GM23248 (cell line): ENCODE data around the gene KITLG. TPM values are rescaled to one million over a fixed set of nuclear protein-coding genes. Genes with fewer than 3 reads are reported as not detected.

Experiments
- DNase-seq: peaks from one replicate; pipeline ENCODE4 v3.0.0-alpha.2; 2015
- H2AFZ ChIP-seq: fragments of 200-600 bp; sonication (generic); 2 replicates; pipeline ENCODE4 v1.6.1; 2016; ENCODE audit warnings: antibody characterized with exemption
- H3F3A ChIP-seq: fragments of 200-600 bp; sonication (generic); 2 replicates; pipeline ENCODE4 v1.6.1; 2016; ENCODE audit warnings: mild to moderate bottlenecking, antibody characterized with exemption, mixed run types; ENCODE audit not compliant: insufficient read depth
- H3K27ac ChIP-seq: fragments of 200-600 bp; sonication (generic); 2 replicates; pipeline ENCODE4 v1.5.1; 2016; ENCODE audit warnings: mild to moderate bottlenecking
- H3K27me3 ChIP-seq: fragments of 200-600 bp; sonication (generic); replicated peaks from 2 replicates; pipeline ENCODE4 v1.6.1; 2016; ENCODE audit warnings: mild to moderate bottlenecking; ENCODE audit not compliant: insufficient read depth
- H3K36me3 ChIP-seq: fragments of 200-600 bp; sonication (generic); 2 replicates; pipeline ENCODE4 v1.6.1; 2016; ENCODE audit warnings: low read depth, mild to moderate bottlenecking
- H3K4me1 ChIP-seq: fragments of 200-600 bp; sonication (generic); 2 replicates; pipeline ENCODE4 v1.6.1; 2016; ENCODE audit warnings: mild to moderate bottlenecking; ENCODE audit not compliant: insufficient read depth
- H3K4me2 ChIP-seq: fragments of 200-600 bp; sonication (generic); one replicate; pipeline ENCODE4 v1.6.1; 2016; ENCODE audit warnings: mild to moderate bottlenecking; ENCODE audit not compliant: unreplicated experiment
- H3K4me3 ChIP-seq: fragments of 200-600 bp; sonication (generic); 2 replicates; pipeline ENCODE4 v1.5.1; 2016; ENCODE audit warnings: mild to moderate bottlenecking
- H3K79me2 ChIP-seq: fragments of 200-600 bp; sonication (generic); 2 replicates; pipeline ENCODE4 v1.6.1; 2016; ENCODE audit warnings: mild to moderate bottlenecking; ENCODE audit not compliant: insufficient read depth
- H3K9ac ChIP-seq: fragments of 200-600 bp; sonication (generic); 2 replicates; pipeline ENCODE4 v1.6.1; 2016; ENCODE audit warnings: mild to moderate bottlenecking
- H3K9me2 ChIP-seq: fragments of 200-600 bp; sonication (generic); 2 replicates; pipeline ENCODE4 v1.6.1; 2016; ENCODE audit warnings: mixed run types, mild to moderate bottlenecking, moderate library complexity; ENCODE audit not compliant: insufficient read depth
- H3K9me3 ChIP-seq: fragments of 200-600 bp; sonication (generic); one replicate; pipeline ENCODE4 v1.6.1; 2017; ENCODE audit warnings: low read depth
- H4K20me1 ChIP-seq: fragments of 200-600 bp; sonication (generic); 2 replicates; pipeline ENCODE4 v1.6.0; 2016; ENCODE audit not compliant: insufficient read depth
- EZH2 ChIP-seq: fragments of 200-600 bp; sonication (generic); IDR thresholded peaks from 2 replicates; pipeline ENCODE4 v1.6.1; 2018; ENCODE audit warnings: antibody characterized with exemption, mild to moderate bottlenecking; ENCODE audit not compliant: insufficient read depth, poor library complexity, severe bottlenecking
- EZH2phosphoT487 ChIP-seq: fragments of 200-600 bp; sonication (generic); IDR thresholded peaks from 2 replicates; pipeline ENCODE4 v1.6.1; 2018; ENCODE audit warnings: antibody characterized with exemption, moderate library complexity, mild to moderate bottlenecking, low read depth; ENCODE audit not compliant: insufficient read depth
- WGBS, 2 experiments: methylation state at CpG; one replicate each; pipeline ENCODE4 v1.1.6; 2015 to 2017; ENCODE audit warnings: low lambda C conversion rate in 2 of 2, low coverage in 1 of 2; ENCODE audit errors: missing lambda C conversion rate in 2 of 2; 5-methylcytosine and 5-hydroxymethylcytosine counted together
- in situ Hi-C: fragments of 300-500 bp; cut with MboI; formaldehyde crosslinking; loops from 2 replicates; pipeline ENCODE4 v1.15.0; 2020
- polyA plus RNA-seq: library from polyadenylated mRNA; unstranded; fragments of >200 nt; fragmentation: Nextera tagmentation; extraction: Ambion mirVana; gene quantifications from 2 replicates; pipeline ENCODE4 v1.2.1, GENCODE V29; 2016
- total RNA-seq: library from RNA; depleted of rRNA; stranded (reverse); fragments of >200 nt; shearing (Covaris generic); gene quantifications from 2 replicates; pipeline ENCODE4 v1.2.3, GENCODE V29; 2014

KITLG gene
- total and polyA plus RNA-seq, 2 experiments from 2014 or later = 34.8 to 98.4 TPM

GRCh38 chr12:88562151-88562550, 18.1 kb downstream of the KITLG start:
- 98 to 100% methylated on average over 2 of the region's 2 CpGs for WGBS, 2 experiments
- H4K20me1 ChIP-seq = no peaks in the 10 kb centered on the region
- H3K27ac ChIP-seq = peak overlapping the region; percentile 72
- TF ChIP-seq EZH2phosphoT487 = no peak
- no peak for TF ChIP-seq EZH2
- no peaks in the 10 kb centered on the region for H3K9me3 ChIP-seq
- H3K79me2 ChIP-seq = peaks cover 95% of the 10 kb centered on the region
- no peak overlapping the region for H3K9ac ChIP-seq
- peak overlapping the region; percentile 31 for H3K4me2 ChIP-seq
- H3K4me1 ChIP-seq = peaks cover 52% of the 10 kb centered on the region
- in situ Hi-C loops = no loop called here
- H3K36me3 ChIP-seq = no peaks in the 10 kb centered on the region
- H2AFZ ChIP-seq = no peak overlapping the region
- no peak overlapping the region for H3K4me3 ChIP-seq
- H3K27me3 ChIP-seq = no peaks in the 10 kb centered on the region
- DNase-seq = no peak
- H3F3A ChIP-seq = peaks cover 48% of the 10 kb centered on the region
- H3K9me2 ChIP-seq = no peaks in the 10 kb centered on the region

GRCh38 chr12:88559772-88560171, 20.5 kb downstream of the KITLG start:
- H4K20me1 ChIP-seq = no peaks in the 10 kb centered on the region
- in situ Hi-C loops = no loop called here
- H3K4me2 ChIP-seq = no peak overlapping the region
- H3K9me3 ChIP-seq = no peaks in the 10 kb centered on the region
- H3K4me3 ChIP-seq = no peak overlapping the region
- peaks cover 39% of the 10 kb centered on the region for H3K4me1 ChIP-seq
- H3K9me2 ChIP-seq = no peaks in the 10 kb centered on the region
- no peaks in the 10 kb centered on the region for H3K36me3 ChIP-seq
- no peak for TF ChIP-seq EZH2
- TF ChIP-seq EZH2phosphoT487 = no peak
- H3K27me3 ChIP-seq = no peaks in the 10 kb centered on the region
- no peak overlapping the region for H2AFZ ChIP-seq
- no peak overlapping the region for H3K27ac ChIP-seq
- no peak for DNase-seq
- H3F3A ChIP-seq = peaks cover 41% of the 10 kb centered on the region
- H3K79me2 ChIP-seq = peaks cover 95% of the 10 kb centered on the region
- H3K9ac ChIP-seq = no peak overlapping the region
- WGBS, 2 experiments = 53 to 60% methylated on average over 2 of the region's 2 CpGs

GRCh38 chr12:88559199-88559598, 21.1 kb downstream of the KITLG start:
- in situ Hi-C loops = no loop called here
- Histone ChIP-seq H3K9me3 (no peaks in the 10 kb centered on the region), H2AFZ (no peak overlapping the region)

GRCh38 chr12:88558340-88558867, 21.9 kb downstream of the KITLG start:
- Histone ChIP-seq H4K20me1 (no peaks in the 10 kb centered on the region), H3K36me3 (no peaks in the 10 kb centered on the region), H3K9ac (no peak overlapping the region), H3K9me3 (no peaks in the 10 kb centered on the region), H3K4me3 (no peak overlapping the region), H2AFZ (no peak overlapping the region), H3K4me2 (no peak overlapping the region), H3K27me3 (no peaks in the 10 kb centered on the region), H3F3A (peaks cover 43% of the 10 kb centered on the region), H3K4me1 (peaks cover 43% of the 10 kb centered on the region), H3K27ac (no peak overlapping the region), H3K79me2 (peaks cover 95% of the 10 kb centered on the region), H3K9me2 (no peaks in the 10 kb centered on the region)
- WGBS, 2 experiments = 45 to 48% methylated on average over 3 of the region's 3 CpGs
- TF ChIP-seq EZH2phosphoT487 (no peak), EZH2 (no peak)
- in situ Hi-C loops = no loop called here
- DNase-seq = no peak

More at GRCh38 chr12:88559199-88559598, 21.1 kb downstream of the KITLG start:
- no peak overlapping the region for H3K27ac ChIP-seq
- no peaks in the 10 kb centered on the region for H3K9me2 ChIP-seq
- WGBS, 2 experiments = 84 to 87% methylated on average over 7 of the region's 7 CpGs
- peaks cover 43% of the 10 kb centered on the region for H3F3A ChIP-seq
- H3K4me1 ChIP-seq = peaks cover 42% of the 10 kb centered on the region
- H3K36me3 ChIP-seq = no peaks in the 10 kb centered on the region
- no peak overlapping the region for H3K4me2 ChIP-seq
- no peak for DNase-seq
- H3K4me3 ChIP-seq = no peak overlapping the region
- H3K27me3 ChIP-seq = no peaks in the 10 kb centered on the region
- TF ChIP-seq EZH2phosphoT487 (no peak), EZH2 (no peak)
- H3K79me2 ChIP-seq = peaks cover 95% of the 10 kb centered on the region
- no peak overlapping the region for H3K9ac ChIP-seq
- no peaks in the 10 kb centered on the region for H4K20me1 ChIP-seq
